Vagina (tissue), 2 donors: ENCODE measurements around the gene TMEM17.

Source experiments
- CTCF ChIP-seq, 3 experiments: fragments of 450-650 bp in 2 of 3; fragments of 200-600 bp in 1 of 3; sonication (generic) in 1 of 3; IDR thresholded peaks; one replicate each; pipeline ENCODE4 v1.5.1; 2017 to 2019; ENCODE audit warnings: antibody characterized with exemption in 3 of 3, mild to moderate bottlenecking in 2 of 3, moderate library complexity in 2 of 3
- POLR2A ChIP-seq, 2 donors: fragments of 450-650 bp; IDR thresholded peaks; one replicate each; pipeline ENCODE4 v1.6.1; 2017; ENCODE audit warnings: antibody characterized with exemption in 2 of 2, mild to moderate bottlenecking in 2 of 2, moderate library complexity in 2 of 2

- no peak for TF ChIP-seq CTCF (IDR thresholded peaks at IDR 0.05)
- no peak for TF ChIP-seq POLR2A (IDR thresholded peaks at IDR 0.05)
Observed at GRCh38 chr2:62485761-62486438, 20.1 kb downstream of the TMEM17 start.
